ENCODE results near the gene PRPF18. TPM values are rescaled to one million over a fixed set of nuclear protein-coding genes. Genes with fewer than 3 reads are reported as not detected.

PRPF18 gene
- total RNA-seq, 1 experiment from 2014 or later = 24.7 TPM

DNA sequence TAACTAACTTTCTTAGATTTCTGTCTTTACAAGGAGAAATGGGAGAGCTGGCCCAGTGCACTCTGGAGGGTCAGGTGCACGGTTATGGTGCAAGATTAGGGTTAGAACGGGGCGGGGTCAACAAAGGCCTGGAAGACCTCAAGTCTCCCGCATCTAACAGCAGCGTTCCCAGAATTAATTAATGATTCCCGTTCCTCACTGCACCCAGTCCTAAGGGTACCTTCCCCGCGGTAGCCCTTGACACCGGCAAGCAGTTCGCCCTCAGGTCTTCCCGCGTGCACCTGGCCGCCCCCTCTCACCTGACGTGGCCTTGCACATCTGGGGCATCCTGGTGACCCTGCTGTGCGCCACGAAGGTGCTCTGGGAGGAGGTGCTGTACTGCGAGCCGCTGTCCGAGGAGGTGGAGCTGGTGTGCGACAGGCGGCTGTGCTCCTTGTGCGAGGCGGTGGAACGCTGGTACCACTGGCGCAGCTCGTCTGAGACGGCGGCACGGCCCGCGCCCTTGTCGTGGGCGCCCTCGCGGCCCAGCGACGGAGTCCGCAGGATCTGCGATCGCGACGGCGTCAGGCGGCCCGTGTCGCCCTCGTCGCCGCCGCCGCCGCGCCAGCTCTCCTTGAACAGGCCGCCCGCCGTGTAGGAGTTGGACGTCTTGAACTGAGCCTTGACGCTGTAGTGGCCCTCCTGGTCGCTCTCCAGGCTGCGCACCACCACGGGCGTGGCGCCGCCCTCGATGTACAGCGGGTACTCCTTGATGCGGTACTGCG, 69.8 kb downstream of the PRPF18 start:
- no peak for DNase-seq (ENCODE audit: low read depth, low spot score)
- in situ Hi-C loops (cut with HindIII; ENCODE audit: low pct_unique_long_range_greater_than_20kb, low sequenced_read_pairs) = no loop called here

DNA sequence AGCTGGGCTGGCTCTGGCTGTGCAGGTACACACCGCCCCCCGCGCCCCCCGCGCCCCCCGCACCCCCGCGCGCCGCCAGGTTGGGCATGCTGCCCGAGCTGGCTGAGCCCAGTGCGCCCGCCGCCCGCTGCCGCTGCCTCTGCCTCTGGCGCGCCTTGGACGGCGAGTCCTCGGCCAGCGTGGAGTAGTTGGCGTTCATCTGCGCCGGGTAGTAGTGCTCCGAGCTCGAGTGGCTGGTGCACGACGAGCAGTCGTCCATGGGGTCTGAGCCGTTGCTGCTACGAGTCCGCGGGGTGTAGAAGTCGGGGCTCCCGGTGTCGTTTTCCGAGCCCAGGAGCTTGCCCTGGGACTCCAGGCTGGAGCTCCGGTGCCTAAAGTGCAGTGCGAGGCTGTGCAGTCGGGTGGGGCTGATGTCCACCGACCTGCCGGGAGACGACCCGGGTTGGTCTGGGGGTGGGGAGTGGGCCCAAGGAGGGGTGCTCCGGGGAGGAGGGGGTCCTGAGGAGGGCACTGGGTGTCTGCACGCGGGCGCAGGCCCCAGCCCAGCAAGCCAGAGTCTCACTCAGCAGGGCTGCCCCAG, 70.4 kb downstream of the PRPF18 start:
- DNase-seq (ENCODE audit: low read depth, low spot score) = no peak
- in situ Hi-C loops (cut with HindIII; ENCODE audit: low pct_unique_long_range_greater_than_20kb, low sequenced_read_pairs) = no loop called here

- DNase-seq (ENCODE audit: low read depth, low spot score) = no peak
- in situ Hi-C loops (cut with HindIII; ENCODE audit: low pct_unique_long_range_greater_than_20kb, low sequenced_read_pairs) = no loop called here
Measured at GRCh38 chr10:13658264-13658663, 71.5 kb downstream of the PRPF18 start.

- in situ Hi-C loops (cut with HindIII; ENCODE audit: low pct_unique_long_range_greater_than_20kb, low sequenced_read_pairs) = no loop called here
Measured at GRCh38 chr10:13658871-13659685, 72.3 kb downstream of the PRPF18 start.

DNA sequence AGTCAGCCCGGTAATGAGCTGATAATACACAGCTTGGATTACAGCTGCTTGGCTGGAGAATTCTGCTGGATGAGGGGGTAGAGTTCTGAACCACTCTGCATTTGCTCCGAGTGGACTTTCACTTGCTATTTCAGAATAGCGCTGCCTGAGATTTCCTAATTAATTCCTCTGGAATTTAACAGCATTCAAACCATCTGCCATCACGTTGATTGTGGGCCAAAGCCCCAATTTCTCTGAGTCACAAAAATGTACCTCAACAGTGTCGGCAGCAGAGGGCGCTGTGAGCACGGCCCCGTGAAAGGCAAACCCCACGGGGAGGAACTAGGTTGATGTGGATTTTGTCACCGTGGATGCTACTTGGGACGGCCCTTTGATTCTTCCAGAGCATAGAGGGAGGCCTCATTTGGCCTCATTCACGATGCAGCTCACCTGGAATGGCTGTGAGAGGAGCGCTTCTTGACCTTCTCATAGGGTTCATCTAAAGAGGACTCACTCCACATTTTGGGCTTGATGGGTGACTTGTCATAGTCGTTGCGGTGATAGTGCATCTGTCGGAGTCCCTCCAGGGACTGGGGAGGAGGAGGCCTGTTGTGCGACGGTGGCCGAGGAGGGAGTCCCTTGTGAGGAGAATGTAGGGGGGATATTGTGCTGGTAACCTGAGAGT, 73.3 kb downstream of the PRPF18 start:
- in situ Hi-C loops (cut with HindIII; ENCODE audit: low pct_unique_long_range_greater_than_20kb, low sequenced_read_pairs) = no loop called here
- peak; percentile 59 for DNase-seq (ENCODE audit: low read depth, low spot score)

More at GRCh38 chr10:13658871-13659685, 72.3 kb downstream of the PRPF18 start:
- DNase-seq (ENCODE audit: low read depth, low spot score) = no peak

- in situ Hi-C loops (cut with HindIII; ENCODE audit: low pct_unique_long_range_greater_than_20kb, low sequenced_read_pairs) = no loop called here
- DNase-seq (ENCODE audit: low read depth, low spot score) = no peak
Measured at GRCh38 chr10:13660551-13660920, 73.8 kb downstream of the PRPF18 start.

DNA sequence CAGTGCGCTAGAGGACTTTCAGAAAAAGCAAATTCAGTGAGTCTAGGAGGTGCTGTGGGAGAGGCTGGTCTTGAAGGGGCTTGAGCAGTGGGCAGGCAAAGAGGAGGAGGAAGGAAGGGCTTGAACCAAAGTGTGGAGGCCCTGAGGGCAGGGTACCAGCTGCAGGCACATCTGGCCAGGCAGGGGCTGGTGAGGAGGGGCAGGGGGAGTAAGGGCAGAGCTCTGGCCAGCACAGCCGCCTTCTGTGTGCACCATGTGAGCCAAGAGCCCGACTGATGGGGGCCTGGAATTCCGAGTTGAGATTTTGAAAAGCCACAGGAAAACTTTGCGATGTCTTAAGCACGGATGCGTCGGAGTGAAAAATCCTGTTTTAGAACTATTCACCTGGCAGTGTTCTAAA, 74.5 kb downstream of the PRPF18 start:
- no peak for DNase-seq (ENCODE audit: low read depth, low spot score)
- in situ Hi-C loops (cut with HindIII; ENCODE audit: low pct_unique_long_range_greater_than_20kb, low sequenced_read_pairs) = no loop called here

DNA sequence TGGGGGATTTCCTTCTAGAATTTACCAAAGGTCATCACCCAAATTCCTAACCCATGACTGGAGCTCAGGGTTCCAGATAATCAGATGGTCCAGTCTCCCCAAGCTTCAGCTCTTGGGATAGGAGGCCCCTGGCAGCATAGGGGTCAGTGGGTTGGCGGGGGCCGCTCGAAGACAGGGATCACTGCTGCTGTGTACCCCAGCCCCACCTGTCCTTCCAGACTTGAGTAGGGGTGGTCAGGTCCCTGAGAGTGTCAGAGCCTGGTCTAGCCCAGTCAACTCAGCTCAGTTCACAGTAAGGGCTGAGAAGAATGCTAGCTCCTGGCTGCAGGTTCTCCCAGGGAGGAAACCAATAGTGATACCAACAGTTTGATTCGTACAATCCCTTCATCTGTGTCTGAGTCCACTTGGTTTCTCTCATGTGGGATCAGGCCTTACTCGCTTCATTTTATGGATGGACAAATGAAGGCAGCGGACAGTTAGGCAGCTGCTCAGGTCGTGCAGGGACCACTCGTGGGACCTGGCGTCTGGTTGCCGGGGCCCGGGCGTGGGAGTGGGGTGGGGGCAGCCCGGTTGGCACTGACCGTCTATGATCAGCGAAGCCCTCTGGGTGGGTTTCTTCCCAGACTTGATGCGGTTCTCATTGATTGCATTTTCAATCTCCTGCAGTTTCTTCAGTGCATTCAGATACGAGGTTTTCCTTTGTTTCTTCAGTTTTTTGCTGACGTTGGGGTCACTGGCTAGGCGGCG, 78.9 kb downstream of the PRPF18 start:
- in situ Hi-C loops (cut with HindIII; ENCODE audit: low pct_unique_long_range_greater_than_20kb, low sequenced_read_pairs) = no loop called here
- DNase-seq (ENCODE audit: low read depth, low spot score) = no peak

- no peak for DNase-seq (ENCODE audit: low read depth, low spot score)
- in situ Hi-C loops (cut with HindIII; ENCODE audit: low pct_unique_long_range_greater_than_20kb, low sequenced_read_pairs) = no loop called here
Measured at GRCh38 chr10:13668126-13668525, 81.4 kb downstream of the PRPF18 start.

DNA sequence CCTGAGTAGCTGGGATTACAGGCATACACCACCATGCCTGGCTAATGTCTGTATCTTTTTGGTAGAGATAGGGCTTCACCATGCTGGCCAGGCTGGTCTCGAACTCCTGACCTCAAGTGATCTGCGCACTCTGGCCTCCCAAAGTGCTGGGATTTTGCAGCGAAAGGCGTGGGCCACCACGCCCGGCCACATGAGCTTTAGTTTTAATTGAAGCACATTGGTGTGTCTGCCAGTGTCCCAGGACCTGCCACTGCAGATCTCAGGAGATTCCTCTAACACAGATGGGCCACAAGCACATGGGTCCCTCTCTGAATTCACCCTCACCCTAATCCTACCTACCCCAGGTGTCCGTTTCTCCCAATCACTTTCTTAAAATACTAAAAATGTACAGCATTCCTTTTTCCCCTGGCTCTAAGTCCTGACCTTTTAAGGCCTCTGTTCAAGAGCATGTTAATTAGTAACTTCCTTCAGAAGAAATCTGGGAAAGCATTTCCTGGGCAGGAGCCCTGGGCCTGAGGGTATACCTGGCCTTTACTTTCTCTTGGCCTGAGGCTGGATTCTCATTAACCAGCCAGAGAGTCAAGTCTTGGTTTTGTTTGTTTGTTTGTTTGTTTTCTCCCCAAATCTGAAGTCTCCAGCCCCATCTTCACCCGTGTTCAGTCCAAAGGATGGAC, 82.6 kb downstream of the PRPF18 start:
- no peak for DNase-seq (ENCODE audit: low read depth, low spot score)
- in situ Hi-C loops (cut with HindIII; ENCODE audit: low pct_unique_long_range_greater_than_20kb, low sequenced_read_pairs) = no loop called here

GRCh38 chr10:13669901-13670300, 83.1 kb downstream of the PRPF18 start:
- no peak for DNase-seq (ENCODE audit: low read depth, low spot score)
- in situ Hi-C loops (cut with HindIII; ENCODE audit: low pct_unique_long_range_greater_than_20kb, low sequenced_read_pairs) = no loop called here

DNA sequence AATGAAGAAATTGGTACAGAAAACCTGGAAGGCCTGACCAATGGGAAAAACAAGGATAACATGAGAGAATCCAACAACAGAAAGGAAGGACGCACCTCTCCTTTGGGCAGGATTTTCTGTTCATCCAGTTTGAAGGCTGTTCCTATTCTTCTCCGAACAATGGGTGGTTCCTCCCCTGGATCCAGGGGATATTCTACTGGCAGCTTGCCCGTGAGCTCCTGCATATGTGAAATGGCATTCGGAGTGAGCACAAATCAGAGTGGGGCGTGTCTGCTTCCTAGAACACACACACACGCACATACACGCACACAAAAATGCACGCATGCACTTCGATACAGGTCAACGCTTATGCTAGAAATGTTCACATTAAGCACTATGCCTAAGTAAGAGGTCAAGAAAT, 83.5 kb downstream of the PRPF18 start:
- in situ Hi-C loops (cut with HindIII; ENCODE audit: low pct_unique_long_range_greater_than_20kb, low sequenced_read_pairs) = no loop called here

GRCh38 chr10:13671904-13672303, 85.1 kb downstream of the PRPF18 start:
- in situ Hi-C loops (cut with HindIII; ENCODE audit: low pct_unique_long_range_greater_than_20kb, low sequenced_read_pairs) = no loop called here
- no peak for DNase-seq (ENCODE audit: low read depth, low spot score)

More for the DNA sequence above, 83.5 kb downstream of the PRPF18 start:
- DNase-seq (ENCODE audit: low read depth, low spot score) = no peak

- DNase-seq (ENCODE audit: low read depth, low spot score) = no peak
- in situ Hi-C loops (cut with HindIII; ENCODE audit: low pct_unique_long_range_greater_than_20kb, low sequenced_read_pairs) = no loop called here
Measured at GRCh38 chr10:13672548-13672947, 85.8 kb downstream of the PRPF18 start.

DNA sequence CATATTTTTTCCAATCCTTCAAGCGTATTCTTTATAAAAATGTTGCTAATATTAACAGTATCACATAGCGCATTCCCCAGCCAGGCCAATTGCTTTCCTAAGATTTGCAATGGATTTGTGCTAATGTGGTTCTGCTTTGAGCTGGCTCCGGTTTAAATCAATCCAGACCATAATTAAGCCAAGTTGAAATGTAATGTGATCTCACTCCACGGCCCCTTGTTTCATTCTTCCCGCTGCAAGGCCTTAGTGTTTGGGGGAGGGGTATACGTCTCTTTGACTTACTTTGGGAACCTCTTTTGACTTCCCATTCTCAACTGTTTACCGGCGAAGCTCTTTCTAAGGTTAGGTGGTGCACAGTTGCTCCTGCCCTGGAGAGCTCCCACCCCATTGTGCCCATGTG, 86.4 kb downstream of the PRPF18 start:
- in situ Hi-C loops (cut with HindIII; ENCODE audit: low pct_unique_long_range_greater_than_20kb, low sequenced_read_pairs) = no loop called here

GRCh38 chr10:13674645-13675588, 88.2 kb downstream of the PRPF18 start:
- no peak for DNase-seq (ENCODE audit: low read depth, low spot score)
- in situ Hi-C loops (cut with HindIII; ENCODE audit: low pct_unique_long_range_greater_than_20kb, low sequenced_read_pairs) = no loop called here

More for the DNA sequence above, 86.4 kb downstream of the PRPF18 start:
- no peak for DNase-seq (ENCODE audit: low read depth, low spot score)
